ENCODE data around the gene PPARD.

The PPARD gene

DNA sequence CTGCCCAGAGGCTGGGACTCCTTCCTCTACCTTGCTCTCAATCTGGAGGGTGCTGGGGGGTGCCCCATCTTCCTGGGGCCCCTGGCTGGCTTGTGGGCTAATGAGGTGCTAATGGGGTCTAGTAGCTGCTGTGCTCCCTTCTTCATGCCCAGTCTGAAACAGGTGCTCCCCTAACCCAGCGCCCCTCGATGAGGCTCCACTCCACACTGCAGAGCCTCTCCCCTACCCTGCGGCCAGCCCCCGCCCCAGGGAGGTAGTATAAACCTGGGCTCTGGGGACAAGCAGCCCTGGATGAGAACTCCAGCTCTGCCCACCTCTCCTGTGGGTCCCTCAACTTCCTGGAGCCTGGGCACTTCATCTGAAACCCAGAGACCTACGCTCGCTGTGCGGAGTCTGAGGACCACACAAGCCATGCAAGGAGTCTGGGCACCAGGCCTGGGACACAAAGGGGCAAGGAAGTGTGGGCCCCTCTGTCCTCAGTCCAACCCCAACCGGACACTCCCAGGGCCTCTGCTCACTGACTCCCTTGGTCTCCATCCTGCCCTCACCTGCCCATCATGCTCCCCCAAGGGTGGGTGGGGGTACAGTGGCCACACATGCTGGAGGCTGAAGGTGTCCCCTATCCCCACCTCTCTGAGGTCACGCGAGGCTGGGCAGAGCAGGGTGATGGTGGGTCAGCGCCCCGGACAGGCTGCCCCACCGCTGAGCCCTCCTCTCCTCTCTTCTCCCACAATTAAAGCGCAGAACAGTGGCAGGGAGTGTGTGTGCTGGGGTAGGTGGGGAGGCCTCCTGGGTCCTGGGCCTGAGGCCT is 132.0 kb downstream of the PPARD start:
- no peak for DNase-seq

DNA sequence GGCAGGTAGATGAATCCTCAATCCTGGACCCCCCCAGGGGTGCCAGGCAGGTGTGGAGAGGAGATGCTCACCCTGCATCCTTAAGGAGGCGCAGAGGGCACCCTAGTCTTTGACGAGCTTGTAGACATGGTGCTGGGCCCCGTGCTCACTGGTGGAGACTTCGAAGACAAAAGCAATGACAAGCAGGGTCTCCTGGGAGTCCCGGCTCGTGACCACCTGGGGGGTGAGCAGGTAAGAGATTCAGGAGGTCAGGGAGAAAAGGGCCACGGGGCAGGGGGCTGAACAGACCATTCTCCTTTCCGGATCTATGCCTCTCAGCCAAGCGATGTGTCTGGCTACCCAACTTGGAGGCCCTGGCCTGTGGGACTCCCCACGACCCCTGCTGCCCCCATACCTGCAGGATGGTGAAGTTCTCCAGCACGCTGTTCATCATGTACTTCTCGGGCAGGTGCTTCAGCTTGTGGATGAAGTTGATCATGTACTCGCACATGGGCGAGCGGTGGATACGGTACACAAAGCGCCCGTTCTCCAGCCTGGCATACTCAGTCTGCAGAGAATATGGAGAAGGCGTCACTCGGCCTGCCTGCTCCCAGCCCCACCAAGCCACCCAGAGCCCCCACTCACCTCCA is 132.7 kb downstream of the PPARD start:
- DNase-seq = no peak

DNA sequence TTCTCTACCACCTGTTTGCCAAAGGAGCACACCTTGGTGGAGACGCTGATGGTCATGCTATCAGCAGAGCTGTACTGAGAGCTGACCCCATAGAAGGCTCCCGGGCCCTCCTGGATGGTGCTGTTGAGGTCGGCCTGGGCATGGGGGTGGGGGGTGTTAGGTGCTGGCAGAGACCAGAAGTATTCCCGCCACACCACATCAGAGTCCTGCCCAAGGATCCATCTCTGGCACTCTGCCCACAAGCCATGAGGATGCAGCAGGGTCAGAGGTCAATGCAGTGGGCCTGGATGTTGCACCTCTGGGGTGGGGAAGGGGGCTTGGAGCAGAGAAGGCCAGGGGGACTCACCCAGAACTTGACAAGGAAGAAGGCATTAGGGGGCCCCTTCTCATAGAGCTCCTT is 133.2 kb downstream of the PPARD start:
- no peak for DNase-seq

DNA sequence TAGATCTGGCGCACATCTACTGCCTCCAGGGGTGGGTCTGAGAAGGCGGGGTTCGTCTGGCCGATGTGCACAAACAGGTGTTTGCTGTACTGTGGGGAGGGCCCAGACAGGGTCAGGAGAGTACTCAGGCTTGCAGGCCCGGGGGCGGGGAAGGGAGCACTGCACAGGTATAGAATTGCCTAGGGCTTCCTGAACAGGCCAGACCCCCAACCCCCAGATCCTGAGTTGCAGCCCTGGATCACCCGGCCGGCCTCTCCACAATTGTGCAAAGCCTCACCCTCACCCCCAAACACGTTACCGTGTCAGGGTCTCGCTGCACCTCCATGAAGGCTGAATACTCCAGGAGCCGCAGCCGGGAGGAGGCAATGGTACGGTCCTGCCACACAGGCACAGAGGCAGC is 133.6 kb downstream of the PPARD start:
- no peak for DNase-seq

DNA sequence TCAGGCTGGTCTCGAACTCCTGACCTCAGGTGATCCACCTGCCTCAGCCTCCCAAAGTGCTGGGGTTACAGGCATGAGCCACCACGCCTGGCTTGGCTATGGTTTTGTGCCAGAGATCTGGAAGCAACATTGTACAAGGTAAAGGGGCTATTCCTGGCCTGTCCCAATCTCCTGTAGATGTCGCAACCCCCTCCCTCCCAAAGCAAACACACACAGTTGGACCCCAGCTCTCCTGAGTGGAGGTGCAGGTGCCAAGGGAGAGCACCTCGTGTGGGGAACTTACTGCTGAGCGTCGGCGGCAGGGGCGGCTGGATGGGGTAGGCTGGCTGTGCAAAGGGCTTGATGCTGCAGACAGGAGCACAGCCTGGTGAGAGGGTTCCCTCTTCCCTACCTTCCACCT is 134.7 kb downstream of the PPARD start:
- no peak for DNase-seq

All from retina (tissue), 1 donor.